Umbilical cord (tissue), 2 donors: ENCODE data around the gene ZNF451. TPM values are rescaled to one million over a fixed set of nuclear protein-coding genes. Genes with fewer than 3 reads are reported as not detected.
A peak's percentile ranks its signal among the peaks of the same experiment; 100 is the strongest.

Experiments
- DNase-seq: peaks from one replicate; pipeline ENCODE4 v3.0.0-alpha.2; 2015; ENCODE audit warnings: low spot score
- total RNA-seq: library from RNA; depleted of rRNA; stranded (reverse); fragments of >200 nt; gene quantifications from one replicate; pipeline ENCODE4 v1.2.3, GENCODE V29; 2014; ENCODE audit warnings: low replicate concordance; ENCODE audit not compliant: insufficient read depth

The ZNF451 gene
- total RNA-seq, 1 donor from 2014 or later, result 154 TPM

DNA sequence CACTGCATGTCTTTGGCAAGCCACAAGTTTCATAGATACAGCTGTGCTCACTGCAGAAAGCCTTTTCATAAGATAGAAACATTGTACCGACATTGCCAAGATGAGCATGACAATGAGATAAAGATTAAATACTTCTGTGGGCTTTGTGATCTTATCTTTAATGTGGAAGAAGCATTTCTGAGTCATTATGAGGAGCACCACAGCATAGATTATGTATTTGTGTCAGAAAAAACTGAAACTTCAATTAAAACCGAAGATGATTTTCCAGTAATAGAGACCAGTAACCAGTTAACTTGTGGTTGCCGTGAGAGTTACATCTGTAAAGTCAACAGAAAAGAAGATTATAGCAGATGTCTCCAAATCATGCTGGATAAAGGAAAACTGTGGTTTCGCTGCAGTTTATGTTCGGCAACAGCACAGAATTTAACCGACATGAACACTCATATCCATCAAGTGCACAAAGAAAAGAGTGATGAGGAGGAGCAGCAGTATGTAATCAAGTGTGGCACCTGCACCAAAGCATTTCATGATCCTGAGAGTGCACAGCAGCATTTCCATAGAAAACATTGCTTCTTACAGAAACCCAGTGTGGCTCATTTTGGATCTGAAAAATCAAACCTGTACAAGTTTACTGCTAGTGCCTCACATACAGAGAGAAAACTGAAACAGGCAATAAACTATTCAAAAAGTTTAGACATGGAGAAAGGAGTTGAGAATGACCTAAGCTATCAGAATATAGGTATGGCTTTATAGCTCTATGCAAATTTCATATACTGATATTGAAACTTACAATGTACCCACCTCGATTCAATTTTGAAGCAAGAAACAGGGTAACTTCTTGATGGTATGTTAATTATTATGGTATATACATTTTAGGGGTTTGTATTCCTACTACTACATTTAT, 58.2 kb downstream of the ZNF451 start:
- DNase-seq, result no peak

GRCh38 chr6:57158658-57159057, 68.7 kb downstream of the ZNF451 start:
- no peak for DNase-seq

DNA sequence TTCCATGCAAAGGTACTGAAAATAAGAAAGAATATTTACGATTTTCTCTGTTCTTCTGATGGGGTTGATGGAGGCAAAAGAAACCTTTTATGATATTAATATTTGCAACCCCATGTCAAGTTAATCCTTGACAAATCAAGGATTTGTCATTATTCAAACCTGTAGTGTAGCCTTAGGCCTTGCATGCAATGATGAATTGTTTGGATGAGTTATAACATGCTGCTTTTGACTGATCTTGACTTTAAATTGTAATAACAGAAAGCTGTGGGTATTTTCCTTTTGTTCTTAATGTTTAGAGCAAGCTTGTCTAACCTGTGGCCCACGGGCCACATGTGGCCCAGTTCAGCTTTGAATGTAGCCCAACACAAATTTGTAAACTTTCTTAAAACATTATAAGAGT, 69.1 kb downstream of the ZNF451 start:
- no peak for DNase-seq

DNA sequence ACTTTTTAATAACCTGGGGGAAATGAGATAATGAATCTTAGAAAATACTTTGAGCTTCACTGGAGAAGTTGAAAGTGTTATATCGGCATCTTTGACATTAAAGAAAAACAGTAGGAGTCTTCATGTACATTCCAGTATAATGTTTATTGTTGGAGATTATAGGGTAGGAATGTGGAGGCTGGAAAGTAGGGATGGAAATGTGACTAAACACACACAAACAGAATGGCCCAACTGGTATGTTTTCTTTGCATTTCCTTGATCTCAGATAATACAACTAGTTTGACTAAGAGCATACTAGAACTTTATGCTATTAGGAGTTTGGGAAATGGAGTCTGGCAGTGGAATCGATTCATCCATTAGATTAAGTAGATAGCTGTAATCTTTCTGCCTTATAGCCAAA, 72.0 kb downstream of the ZNF451 start:
- DNase-seq, result no peak

GRCh38 chr6:57162516-57162915, 72.5 kb downstream of the ZNF451 start:
- DNase-seq, result no peak

DNA sequence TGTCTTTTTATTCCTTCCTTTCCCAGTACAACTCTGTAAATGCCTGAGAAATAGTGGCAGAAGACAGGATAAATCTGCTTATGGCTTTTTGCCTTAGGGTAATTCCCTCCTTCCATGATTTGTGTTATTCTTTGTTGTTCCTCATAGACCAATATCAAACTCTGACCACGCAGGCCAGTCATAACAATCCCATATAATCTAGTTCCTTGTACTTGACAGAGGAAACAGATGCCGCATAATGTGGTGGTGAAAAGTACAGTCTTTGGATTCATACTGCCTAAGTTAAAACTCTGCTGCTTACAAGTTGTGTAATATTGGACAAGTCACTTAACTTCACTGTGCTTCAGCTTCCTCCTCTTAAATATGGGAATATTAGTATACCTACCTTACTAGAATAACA, 74.0 kb downstream of the ZNF451 start:
- no peak for DNase-seq

DNA sequence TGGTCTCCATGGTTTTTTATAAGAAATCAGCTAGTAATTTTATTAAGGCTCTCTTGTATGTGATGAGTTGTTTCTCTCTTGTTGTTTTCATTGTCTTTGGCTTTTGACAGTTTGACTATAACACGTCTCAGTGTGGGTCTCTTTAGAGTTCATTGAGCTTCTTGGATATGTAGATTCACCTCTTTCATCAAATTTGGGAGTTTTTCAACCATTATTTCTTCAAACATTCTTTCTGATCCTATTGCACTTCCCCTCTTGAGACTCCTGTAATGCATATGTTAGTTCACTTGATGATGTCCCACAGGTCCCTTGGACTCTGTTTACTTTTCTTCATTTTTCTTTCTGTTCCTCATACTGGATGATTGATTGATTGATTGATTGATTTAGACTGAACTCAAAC, 75.1 kb downstream of the ZNF451 start:
- DNase-seq, result no peak

- peak; percentile 91 for DNase-seq
Measured at GRCh38 chr6:57172136-57173055, 82.4 kb downstream of the ZNF451 start, which contains the start of gene BAG2. BAG2 (plus strand) TSS chr6:57172326; CDS start chr6:57172698, 372 bp downstream.

DNA sequence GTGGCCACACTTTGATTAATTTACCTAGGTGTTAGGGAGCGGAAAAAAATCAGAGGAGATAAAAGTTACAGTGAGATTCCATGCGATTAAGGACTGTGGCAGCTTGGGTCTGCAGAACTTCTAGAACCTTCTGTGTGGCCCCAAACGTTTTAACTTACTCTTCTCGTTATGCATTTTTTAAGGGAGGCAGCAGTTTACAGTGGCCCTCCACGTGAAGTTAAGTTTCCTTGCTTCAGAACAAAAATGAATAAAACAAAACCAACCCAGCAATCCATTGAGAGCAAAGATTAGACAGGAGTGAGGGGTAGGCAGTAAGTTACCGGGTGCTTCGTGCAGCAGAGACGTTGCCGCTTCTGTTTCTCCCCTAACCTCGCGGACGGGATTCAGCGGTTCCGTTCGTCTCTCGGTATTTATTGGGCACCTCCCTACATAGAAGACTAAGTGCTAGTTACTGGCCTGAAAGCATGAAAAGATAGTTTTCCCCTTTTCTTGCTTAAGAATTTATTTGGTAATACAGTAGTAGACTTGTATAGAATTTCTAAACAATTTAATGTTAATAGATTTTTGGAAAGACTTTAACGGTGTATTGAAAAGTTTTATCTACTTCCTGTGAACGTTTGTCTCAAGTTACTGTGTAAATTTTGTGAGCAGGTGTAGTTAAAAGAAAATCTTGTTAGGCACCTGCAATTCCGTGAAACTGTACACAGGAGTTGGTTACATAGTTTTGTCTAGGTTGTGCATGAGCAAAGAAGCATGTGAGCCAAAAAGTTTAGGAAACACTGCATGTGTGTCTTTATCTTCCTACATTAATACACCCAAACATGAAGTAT, 83.3 kb downstream of the ZNF451 start:
- DNase-seq, result peak; percentile 50

DNA sequence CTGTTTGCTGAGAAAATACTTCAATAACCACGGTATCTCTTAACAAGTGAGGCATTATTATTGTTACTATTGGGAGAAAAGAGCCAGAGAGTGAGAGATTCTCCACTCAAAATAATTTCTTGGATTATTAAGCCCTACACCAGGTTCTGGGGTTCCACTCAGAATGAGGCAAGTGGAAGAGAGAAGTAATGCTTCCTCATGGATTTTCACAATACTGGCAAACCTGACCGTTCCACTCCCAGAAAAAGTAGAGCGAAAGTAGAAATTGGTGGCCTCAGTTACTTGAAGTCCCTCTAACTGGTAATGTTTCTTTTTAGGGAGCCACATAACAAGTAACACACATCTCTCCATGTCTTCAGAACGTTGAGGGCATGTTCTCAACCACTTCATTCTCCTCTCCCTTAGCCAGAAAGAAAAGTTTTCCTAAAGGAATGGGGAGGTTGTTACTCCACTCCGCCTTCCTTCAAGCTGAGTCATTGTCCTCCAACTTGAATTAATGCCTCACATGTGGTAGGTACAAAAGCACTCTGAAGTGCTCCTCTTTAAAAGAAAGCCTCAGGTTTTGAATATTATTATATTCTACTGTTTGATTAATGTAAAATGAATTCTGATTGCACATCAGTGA, 84.0 kb downstream of the ZNF451 start:
- peak; percentile 78 for DNase-seq

DNA sequence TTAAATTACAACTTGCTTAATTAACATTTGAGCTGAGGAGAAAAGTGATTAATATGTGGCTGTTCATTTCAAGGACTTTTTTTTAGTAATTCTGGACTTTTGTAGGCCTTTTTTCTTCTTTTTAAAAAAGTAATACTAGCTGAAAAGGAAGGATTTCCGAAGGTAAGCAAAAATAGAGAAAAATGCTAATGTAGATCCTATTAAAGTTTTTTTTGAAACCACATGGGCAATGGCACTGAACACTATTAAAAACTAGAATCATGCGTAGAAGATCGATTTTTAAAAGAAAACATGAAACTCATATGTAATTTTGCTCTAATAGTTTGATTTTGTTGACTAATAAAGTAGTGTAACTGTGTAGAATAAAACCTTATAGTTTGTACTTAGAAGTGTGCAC, 84.5 kb downstream of the ZNF451 start:
- DNase-seq, result no peak

DNA sequence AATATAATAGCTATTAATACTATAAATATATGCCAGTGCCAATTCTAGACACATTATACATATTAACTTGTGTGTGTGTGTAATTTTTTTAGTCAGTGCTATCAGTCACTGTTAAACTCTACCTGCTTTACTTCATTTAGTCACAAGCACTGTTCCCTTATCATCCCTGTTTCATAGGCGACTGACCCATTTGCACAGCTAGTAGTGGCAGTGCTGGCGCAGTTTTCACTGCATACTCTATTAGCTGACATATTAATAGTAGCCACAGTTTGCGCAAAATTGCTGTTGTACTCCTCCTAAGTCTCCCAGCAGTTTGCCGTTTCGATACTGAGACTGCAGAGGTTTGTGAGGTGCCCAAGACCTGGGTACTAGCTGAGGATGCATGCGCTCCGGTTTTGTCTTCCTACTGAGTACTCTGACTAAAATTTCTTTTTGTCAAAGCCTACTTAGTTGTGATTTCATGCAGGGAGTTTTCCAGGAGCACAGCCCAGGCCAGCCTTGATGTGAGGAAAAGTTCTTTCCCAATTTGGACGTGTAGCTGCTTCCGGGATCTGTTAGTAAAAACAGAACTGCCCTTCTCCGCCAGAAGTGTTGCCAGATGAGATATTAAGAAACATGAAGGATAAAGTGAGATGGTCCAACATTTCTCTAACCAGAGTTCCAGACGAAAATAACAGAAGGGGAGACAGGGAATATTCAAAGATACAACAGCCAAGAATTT, 87.7 kb downstream of the ZNF451 start:
- DNase-seq, result peak; percentile 95

DNA sequence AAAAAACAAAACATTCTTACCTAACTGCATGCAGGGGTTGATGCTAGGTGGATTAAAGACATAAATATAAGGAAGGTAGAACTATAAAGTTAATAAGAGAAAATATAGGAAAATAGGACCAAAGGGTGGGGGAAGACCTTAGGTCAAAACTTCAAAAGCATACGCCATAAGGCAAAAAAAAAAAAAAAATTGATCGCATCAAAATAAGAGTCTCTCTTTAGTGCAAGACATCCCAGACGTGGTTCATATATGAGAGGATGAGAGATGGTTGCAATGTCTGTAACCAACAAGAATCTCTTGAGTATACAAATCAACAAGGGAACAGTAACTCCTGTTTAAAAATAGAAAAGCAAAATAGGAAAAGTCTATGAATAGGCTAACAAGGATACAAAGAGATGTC, 90.6 kb downstream of the ZNF451 start:
- DNase-seq, result no peak

DNA sequence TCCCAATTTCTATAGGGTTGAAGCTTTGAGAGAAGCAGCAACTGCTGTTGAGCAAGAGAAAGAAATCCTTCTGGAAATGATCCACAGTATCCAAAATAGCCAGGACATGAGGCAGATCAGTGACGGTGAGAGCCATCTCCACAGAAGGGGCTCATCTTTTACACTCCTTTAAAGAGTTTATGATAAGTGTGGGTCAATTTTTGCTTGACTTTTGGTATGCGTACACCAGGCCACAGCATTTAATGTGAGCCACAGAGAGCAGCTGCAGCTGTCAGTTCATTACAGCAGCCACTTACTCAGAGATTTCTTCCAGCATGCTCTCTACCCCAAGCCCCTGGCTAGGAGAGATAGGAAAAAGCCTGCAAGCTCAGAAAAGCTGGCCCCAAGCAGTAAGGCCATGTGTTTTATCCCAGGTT, 92.0 kb downstream of the ZNF451 start:
- peak; percentile 92 for DNase-seq

DNA sequence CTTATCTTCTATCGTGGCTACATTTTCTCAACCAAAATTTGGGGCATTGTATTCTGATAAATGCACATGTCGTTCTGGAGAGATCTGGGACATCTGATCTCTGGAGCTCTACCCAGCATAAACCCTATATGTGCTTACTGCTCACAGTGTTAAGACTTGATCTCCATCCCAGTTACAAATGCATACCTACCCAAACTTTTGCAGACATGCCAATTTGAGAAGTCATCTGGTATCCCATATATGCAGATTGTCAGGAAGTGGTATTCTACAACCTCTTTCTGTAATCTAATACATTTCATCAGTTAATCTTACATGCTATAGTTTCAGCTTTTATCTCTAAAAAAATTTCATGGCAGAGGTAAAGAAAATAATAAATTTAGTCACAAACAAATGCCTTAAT, 93.3 kb downstream of the ZNF451 start:
- DNase-seq, result no peak

DNA sequence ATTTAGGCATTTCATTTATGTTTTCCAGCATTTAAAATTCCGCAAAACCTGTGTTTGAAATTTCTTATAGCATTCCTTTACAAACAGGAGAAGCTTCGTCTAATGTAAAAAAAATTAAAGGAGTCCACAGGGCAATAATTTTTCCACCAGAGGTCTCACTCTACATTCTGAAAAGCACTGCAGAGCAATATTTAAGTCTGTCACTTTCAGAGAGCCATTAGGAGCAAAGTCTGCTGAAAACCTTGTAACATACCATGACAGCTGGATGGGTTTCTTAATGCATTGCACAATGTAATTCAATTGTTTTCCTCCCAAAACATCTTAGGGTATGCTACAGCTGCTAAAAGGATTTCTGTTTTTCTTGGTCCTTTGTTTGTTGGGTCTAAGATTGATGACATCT, 100.2 kb downstream of the ZNF451 start:
- peak; percentile 67 for DNase-seq

- peak; percentile 91 for DNase-seq
Measured at GRCh38 chr6:57193177-57193576, 103.2 kb downstream of the ZNF451 start.

- no peak for DNase-seq
Measured at GRCh38 chr6:57195457-57195856, 105.5 kb downstream of the ZNF451 start.

GRCh38 chr6:57198926-57199636, 109.1 kb downstream of the ZNF451 start:
- no peak for DNase-seq

DNA sequence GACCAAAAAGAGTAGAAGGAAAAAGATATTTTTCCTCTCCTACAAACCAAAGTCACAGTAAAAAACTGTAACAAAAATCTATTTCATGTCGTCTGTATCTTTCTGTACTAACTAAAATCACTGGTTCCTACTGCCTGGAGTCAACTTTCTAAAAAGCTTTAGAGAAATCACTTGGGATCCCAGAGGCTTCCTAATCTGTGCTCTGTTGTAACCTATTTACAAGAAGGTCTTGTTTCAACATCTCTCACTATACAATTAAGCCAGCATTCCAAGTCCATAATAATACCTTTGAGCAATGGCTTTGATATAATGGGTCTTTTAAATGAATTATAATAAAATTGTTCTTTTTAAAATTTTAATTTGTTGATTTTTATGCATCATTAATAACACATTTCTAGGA, 111.7 kb downstream of the ZNF451 start:
- peak; percentile 56 for DNase-seq
